Testis (tissue), 2 donors: Measurements from ENCODE around the gene ING1.

Experiments used
- POLR2A ChIP-seq: fragments of 450-650 bp; IDR thresholded peaks from one replicate; pipeline ENCODE4 v1.6.1; 2017; ENCODE audit warnings: antibody characterized with exemption, mild to moderate bottlenecking, moderate library complexity
- TF ChIP-seq, protein P1 (sequence below), 3 experiments: fragments of 450-650 bp in 2 of 3; fragments of 200-600 bp in 1 of 3; sonication (generic) in 1 of 3; IDR thresholded peaks; one replicate each; pipeline ENCODE4 v1.5.1; 2016 to 2019; ENCODE audit warnings: antibody characterized with exemption in 3 of 3, mild to moderate bottlenecking in 2 of 3, moderate library complexity in 1 of 3

DNA sequence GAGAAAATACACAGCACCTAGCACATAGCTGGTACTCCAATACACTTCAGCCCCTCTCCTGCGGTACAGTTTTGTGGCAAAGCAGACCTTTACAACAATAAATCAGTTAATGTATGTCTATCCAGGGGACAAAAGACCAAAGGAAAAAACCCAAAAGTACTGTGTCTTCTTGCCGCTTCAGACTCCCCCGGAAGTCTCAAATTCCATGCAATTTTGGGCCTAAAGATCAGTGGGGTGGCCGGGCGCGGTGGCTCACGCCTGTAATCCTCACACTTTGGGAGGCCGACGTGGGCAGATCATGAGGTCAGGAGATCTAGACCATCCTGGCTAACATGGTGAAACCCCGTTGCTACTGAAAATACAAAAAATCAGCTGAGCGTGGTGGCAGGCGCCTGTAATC is 23.8 kb upstream of the ING1 start:
- TF ChIP-seq, protein P1, sequence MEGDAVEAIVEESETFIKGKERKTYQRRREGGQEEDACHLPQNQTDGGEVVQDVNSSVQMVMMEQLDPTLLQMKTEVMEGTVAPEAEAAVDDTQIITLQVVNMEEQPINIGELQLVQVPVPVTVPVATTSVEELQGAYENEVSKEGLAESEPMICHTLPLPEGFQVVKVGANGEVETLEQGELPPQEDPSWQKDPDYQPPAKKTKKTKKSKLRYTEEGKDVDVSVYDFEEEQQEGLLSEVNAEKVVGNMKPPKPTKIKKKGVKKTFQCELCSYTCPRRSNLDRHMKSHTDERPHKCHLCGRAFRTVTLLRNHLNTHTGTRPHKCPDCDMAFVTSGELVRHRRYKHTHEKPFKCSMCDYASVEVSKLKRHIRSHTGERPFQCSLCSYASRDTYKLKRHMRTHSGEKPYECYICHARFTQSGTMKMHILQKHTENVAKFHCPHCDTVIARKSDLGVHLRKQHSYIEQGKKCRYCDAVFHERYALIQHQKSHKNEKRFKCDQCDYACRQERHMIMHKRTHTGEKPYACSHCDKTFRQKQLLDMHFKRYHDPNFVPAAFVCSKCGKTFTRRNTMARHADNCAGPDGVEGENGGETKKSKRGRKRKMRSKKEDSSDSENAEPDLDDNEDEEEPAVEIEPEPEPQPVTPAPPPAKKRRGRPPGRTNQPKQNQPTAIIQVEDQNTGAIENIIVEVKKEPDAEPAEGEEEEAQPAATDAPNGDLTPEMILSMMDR (IDR thresholded peaks at IDR 0.05): no peak
- TF ChIP-seq POLR2A: no peak
